ENCODE results near the gene CENPB.

DNA sequence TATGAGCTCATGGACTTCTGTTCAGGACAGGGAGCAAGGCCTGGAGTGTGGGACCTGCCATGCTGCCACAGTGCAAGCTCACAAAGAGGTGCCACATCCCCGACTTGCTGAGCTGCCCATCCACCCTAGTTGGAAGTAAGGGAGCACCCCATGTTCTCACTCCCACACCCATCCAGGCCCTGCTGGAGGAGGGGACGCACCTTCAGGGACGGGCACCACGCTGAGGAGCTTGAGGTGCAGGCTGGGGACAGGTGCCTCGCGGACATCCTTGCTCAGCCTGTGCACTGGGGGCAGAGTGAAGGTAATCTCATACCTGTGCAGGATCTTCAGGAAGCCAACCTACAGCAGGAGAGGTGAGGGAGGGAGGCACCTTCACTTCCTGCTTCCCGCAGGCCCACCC lies 31.3 kb downstream of the CENPB start:
- TF ChIP-seq, protein P1, sequence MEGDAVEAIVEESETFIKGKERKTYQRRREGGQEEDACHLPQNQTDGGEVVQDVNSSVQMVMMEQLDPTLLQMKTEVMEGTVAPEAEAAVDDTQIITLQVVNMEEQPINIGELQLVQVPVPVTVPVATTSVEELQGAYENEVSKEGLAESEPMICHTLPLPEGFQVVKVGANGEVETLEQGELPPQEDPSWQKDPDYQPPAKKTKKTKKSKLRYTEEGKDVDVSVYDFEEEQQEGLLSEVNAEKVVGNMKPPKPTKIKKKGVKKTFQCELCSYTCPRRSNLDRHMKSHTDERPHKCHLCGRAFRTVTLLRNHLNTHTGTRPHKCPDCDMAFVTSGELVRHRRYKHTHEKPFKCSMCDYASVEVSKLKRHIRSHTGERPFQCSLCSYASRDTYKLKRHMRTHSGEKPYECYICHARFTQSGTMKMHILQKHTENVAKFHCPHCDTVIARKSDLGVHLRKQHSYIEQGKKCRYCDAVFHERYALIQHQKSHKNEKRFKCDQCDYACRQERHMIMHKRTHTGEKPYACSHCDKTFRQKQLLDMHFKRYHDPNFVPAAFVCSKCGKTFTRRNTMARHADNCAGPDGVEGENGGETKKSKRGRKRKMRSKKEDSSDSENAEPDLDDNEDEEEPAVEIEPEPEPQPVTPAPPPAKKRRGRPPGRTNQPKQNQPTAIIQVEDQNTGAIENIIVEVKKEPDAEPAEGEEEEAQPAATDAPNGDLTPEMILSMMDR (IDR thresholded peaks at IDR 0.05): no peak
- TF ChIP-seq POLR2A (IDR thresholded peaks at IDR 0.05): no peak
